HG02642 (cell line): ENCODE data around the gene DOLK.
"Not testable (repeated sequence)": the region's sequence is repeated elsewhere in the genome, so short reads cannot be mapped to it uniquely, and the experiment has no call there.

Experiments used
- ATAC-seq: cut with Tn5 transposase; IDR thresholded peaks from one replicate; pipeline ENCODE4 v1.9.1; 2021; ENCODE audit warnings: mild to moderate bottlenecking; ENCODE audit not compliant: unreplicated experiment, poor library complexity

Gene DOLK

GRCh38 chr9:128947527-128948301 lies at the start of gene DOLK, which contains the start of gene NUP188:
DOLK (minus strand) TSS chr9:128947603; CDS start chr9:128947303, 300 bp downstream.
NUP188 (plus strand) TSS chr9:128947699; CDS start chr9:128947720, 21 bp downstream.
- ATAC-seq = peak; percentile 79

- ATAC-seq = no peak
Measured at GRCh38 chr9:128995791-128996190, 48.4 kb upstream of the DOLK start.

- ATAC-seq = no peak
Measured at GRCh38 chr9:128992995-128993394, 45.6 kb upstream of the DOLK start.

- no peak for ATAC-seq
Measured at GRCh38 chr9:128987805-128988204, 40.4 kb upstream of the DOLK start.

GRCh38 chr9:128986671-128987070 lies 39.3 kb upstream of the DOLK start:
- no peak for ATAC-seq

GRCh38 chr9:128983536-128983935 lies 36.1 kb upstream of the DOLK start:
- no peak for ATAC-seq

GRCh38 chr9:128979111-128979510 lies 31.7 kb upstream of the DOLK start:
- no peak for ATAC-seq

GRCh38 chr9:128972956-128973355 lies 25.6 kb upstream of the DOLK start:
- ATAC-seq = no peak

- no peak for ATAC-seq
Measured at GRCh38 chr9:128969491-128969890, 22.1 kb upstream of the DOLK start.

- not testable (repeated sequence) for ATAC-seq
Measured at GRCh38 chr9:128961403-128961802, 14.0 kb upstream of the DOLK start.

- ATAC-seq = no peak
Measured at GRCh38 chr9:128947277-128947526, 201 bp downstream of the DOLK start.

- ATAC-seq = peak; percentile 30
Measured at GRCh38 chr9:128946571-128947276, 679 bp downstream of the DOLK start.

- no peak for ATAC-seq
Measured at GRCh38 chr9:128945798-128946501, 1.5 kb downstream of the DOLK start.

GRCh38 chr9:128944966-128945365 lies 2.4 kb downstream of the DOLK start:
- ATAC-seq = not testable (repeated sequence)

GRCh38 chr9:128943832-128944620 lies 3.4 kb downstream of the DOLK start:
- no peak for ATAC-seq

GRCh38 chr9:128940946-128941755 lies 6.3 kb downstream of the DOLK start:
- ATAC-seq = no peak

- no peak for ATAC-seq
Measured at GRCh38 chr9:128940271-128940921, 7.0 kb downstream of the DOLK start.

GRCh38 chr9:128937310-128938165 lies 9.9 kb downstream of the DOLK start:
- ATAC-seq = no peak
